GM18499 (cell line): ENCODE data around the gene BABAM1.

ENCODE experiments used
- ATAC-seq: cut with Tn5 transposase; IDR thresholded peaks from one replicate; pipeline ENCODE4 v1.9.1; 2021; ENCODE audit warnings: moderate number of reproducible peaks; ENCODE audit not compliant: insufficient read depth, unreplicated experiment

BABAM1 gene

GRCh38 chr19:17243211-17243829, 23.9 kb upstream of the BABAM1 start:
- no peak for ATAC-seq

GRCh38 chr19:17243830-17244617, 23.2 kb upstream of the BABAM1 start:
- no peak for ATAC-seq

DNA sequence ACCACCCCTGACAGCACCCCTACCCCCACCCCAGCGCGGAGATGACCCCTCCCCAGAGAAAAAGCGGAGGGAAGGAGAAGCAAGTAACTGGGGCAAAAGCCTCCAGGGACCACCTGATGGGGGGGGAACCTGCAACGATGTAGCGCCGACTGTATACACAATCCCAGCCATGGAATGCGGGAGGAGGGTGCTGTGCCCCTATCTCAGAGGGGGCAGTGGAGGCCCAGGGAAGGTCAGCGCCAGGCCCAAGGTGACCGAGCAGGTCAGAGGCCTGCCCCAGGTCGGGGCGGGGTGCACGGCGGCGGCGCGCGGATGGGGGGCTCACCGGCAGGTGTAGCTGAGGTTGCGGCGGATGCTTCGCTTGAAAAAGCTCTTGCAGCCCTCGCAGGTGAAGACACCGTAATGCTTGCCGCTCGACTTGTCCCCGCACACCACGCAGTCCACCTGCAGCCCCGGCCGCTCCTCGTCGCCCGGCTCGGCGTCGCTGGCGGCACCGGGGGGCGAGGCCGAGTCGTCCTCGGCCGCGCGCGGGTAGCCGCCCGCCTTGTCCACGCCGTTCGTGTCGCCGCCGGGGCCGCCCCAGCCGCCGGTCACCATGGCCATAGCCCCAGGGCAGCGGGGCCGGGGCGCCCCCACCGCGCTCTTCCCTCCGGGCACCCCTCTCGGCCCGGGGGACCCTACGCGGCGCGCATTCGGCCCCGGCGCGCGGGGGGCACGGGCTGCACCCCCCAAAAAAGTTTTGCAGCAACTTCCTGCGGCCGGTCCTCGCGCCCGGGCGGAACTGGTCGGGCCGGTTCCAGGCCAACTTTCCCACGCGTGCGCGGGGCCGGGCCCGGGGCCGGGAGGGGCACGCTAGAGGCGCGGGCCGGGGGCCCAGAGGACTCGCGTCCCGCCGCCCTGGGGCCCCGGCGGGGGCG, 22.4 kb upstream of the BABAM1 start:
- ATAC-seq: no peak

GRCh38 chr19:17245535-17245984, 21.7 kb upstream of the BABAM1 start, which contains the start of gene NR2F6:
Gene NR2F6, minus strand, starts transcription at chr19:17245919. Its CDS starts 699 bp downstream, at chr19:17245220.
- ATAC-seq: no peak

DNA sequence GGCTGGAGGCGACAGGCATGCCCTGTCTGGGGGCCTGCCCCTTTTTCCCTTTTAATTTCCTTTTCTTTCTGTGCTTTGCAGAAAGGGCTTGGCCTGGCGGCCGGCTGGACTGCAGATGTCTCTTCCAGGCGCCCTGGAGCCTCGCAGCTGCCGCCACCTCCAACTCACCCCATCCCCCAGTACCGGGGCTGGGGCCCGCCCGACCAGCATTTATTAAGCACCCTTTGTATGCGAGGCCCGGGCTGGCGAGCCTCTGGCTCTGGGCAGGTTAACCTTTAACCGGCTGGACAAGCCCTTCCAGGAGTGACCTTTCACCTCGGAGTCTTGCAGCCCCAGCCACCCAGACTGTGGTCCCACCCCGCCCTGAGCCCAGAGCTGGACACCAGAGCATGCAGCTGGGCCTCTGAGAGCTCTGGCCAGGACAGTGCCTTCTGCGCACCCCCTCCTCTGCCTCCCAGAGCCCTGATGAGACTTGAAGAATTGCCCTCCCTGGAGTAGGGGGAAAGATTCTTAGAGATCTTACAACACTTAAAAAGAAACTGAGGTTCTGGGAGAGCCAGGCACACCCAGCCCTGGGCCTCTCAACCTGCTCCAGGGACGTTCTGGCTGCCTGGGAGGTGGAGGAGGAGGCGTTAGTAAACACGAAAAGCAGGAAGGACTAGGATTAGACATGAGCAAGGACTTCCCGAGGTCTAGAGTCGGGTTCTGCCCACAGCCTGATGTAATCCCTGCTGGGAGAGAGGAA, 20.4 kb upstream of the BABAM1 start:
- ATAC-seq: no peak

- ATAC-seq: no peak
Observed at GRCh38 chr19:17248011-17248776, 19.0 kb upstream of the BABAM1 start.

- no peak for ATAC-seq
Observed at GRCh38 chr19:17249887-17250548, 17.2 kb upstream of the BABAM1 start.

DNA sequence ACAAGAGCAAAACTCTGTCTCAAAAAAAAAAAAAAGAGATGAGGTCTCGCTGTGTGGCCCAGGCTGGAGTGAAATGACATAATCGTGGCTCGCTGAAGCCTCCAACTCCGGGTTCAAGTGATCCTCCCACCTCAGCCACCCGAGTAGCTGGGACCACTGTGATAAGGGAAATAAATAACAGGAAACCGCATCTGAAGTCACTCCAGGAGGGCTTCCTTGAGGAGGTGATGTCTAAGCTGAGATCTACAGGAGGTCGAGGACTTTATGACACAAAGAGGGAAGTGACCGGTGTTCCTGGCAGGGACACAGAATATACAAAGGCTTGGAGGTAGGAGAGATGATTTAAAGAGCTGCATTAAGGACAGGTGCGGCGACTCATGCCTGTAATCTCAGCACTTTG, 12.6 kb upstream of the BABAM1 start:
- ATAC-seq: no peak

DNA sequence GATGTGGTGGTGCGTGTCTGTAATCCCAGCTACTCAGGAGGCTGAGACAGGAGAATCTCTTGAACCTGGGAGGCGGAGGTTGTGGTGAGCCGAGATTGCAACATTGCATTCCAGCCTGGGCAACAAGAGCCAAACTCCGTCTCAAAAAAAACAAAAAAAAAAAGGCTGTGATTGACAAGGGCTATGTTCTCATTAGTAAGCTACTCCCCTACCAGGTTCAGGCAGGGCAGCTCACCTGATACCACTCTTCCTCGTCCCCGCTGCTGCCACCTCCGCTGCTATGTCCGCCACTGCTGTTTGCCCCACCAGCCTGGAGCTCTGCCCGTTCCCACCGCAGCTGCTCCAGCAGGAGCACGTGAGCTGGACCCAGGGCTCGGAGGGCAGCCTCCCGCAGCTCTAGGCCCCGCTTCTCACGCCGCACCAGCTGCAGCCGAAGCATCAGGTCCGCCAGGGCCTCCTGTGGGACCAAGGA, 12.1 kb upstream of the BABAM1 start:
- ATAC-seq: no peak

DNA sequence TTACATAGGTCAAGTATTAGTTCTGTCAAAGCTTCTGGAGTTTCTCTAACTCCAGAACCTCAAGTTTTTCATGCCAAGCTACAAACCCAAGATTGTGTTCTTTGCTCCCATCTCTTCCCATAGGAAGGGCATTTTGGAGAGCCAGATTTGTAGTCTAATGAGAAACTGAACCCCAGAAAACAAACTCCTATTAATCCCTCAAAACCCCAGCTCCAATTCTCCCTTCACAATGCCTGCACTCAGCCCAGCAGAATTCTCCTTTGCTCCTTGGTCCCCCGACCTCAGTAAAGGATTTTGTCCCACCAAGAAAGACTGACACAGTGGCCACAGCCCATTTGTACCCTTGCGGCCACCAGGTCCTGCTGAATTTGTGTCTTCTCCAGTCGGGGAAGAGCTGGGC, 11.1 kb upstream of the BABAM1 start:
- ATAC-seq: no peak

DNA sequence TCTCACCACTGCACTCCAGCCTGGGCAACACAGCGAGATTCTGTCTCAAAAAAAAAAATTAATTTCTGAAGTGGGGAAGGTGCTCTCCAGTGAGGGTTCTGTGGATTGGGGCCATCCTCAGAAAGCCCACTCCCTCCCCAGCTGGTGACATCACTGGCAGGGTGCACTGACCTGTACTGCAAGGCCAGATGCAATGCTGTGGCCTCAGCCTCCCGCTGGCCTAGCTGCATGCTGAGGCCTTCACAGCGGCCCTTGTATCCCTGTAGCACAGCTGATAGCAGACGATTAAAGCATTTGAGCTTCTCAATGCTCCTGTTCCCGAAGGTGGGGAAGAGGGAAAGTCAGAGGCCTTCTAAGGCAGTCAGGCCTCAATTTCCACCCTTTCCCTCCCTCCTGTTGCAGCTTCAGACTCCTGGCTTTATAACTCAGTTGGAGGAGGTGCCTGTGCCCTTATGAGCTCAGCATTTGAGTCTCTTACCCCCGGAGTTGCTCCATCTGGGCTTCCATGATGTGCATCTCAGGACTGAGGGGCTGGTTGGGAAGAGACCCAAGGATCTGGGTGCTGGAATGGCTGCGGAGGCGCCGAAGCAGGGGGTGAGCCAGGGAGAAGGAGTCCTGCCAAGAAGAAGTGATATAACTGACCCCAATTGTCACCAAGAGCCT, 8.0 kb upstream of the BABAM1 start:
- no peak for ATAC-seq

DNA sequence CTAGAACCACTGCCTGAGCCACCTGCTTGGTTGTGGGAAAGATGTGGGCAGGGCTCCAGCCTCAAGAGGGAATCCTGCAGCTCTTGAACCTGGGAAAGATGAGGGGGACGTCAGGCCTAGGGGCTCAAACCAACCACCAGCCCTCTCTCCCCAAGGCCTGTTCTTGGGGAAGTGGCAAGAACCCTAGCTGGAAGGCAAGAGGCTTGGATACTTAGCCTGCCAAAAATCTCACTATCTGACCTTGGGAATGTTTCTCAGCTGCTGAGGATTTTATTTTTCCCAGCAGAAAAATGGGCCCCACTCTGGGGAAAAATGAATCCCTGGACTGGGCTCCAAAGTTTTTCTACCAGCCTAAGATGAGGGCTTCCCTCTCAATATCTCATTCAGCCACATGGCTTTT, 7.3 kb upstream of the BABAM1 start:
- no peak for ATAC-seq

DNA sequence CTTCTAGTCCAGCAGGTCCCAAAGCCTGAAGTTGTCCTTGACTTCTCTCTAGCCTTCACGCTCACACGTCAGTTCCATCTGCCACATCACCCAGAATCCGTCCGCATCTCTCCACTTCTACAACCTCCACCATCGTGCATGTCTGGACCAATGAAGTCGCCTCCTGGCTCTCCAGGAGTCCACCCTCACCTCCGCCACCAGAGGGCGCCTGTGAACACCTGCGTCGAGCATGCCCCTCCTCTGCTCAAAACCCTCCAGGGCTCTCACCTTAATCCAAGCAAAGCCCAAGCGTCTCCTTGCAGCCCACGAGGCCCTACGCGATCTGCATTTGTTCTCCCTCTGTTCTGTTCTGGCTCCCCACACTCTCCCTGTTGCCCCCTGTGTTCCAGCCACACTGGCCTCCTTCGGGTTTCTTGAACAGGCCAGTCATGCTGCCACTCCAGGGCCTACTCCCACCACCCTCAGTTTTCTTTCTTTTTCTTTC, 6.4 kb upstream of the BABAM1 start:
- ATAC-seq: peak; percentile 52

DNA sequence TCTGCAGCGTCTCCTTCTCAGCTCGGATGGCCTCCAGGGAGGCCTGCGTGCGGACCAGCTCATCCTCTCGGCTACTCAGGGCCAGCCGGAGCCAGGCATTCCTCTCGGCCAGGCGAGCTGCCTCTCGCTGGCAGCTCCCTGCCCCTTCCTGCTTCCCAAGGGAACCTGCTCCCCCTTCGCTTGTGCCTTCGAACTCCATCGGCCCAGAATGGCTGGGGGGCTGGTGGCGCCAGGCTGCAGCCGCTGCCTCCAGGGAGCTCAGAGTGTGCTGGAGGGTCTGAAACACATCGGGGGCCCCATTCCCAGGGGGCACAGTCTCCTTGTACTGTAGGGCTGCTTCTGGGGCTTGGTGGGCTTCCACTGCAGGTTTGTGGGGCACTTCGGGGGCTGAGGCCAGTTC, 4.7 kb upstream of the BABAM1 start:
- ATAC-seq: no peak

DNA sequence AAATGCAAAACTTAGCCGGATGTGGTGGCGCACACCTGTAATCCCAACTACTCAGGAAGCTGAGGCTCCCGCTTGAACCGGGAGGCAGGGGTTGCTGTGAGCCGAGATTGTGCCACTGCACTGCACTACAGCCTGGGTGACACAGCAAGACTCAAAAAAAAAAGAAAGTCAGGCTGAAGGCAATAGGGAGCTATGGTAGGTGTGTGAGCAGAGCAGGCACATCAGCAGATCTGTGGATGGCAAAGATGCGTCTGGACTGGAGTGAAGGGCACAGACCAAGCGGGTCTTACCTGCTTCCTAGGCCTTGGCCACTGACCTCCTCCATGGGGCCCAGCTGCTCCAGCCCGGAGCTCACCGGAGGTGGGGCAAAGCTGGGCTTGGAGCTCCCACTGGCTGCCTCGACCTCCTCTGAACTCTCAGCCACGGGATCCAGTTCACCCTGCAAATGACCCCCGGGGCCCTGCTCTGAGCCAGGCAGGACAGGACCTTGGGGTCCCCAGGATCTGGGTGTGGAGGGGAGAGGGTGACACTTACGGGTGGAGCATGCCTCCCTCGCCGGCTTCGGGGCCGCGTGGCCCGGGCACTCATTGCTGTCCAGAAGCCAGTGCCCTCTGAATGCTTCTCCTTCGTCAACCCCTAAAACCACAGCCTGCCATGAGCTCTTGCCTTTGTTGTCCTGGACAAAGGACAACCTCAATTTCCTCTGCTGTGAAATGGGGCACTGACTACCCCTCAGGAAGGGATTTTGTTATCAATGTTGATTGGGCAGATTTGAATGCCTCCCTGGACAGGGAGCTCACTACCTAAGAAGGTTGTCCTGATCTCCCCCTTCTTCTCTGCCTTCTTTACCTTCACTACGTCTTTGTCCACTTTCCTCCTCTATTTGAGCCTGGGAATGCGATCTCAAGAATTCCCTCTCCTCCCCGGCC, 3.3 kb upstream of the BABAM1 start:
- no peak for ATAC-seq

GRCh38 chr19:17264641-17264979, 2.6 kb upstream of the BABAM1 start, which contains the start of gene USHBP1:
Gene USHBP1, minus strand, starts transcription at chr19:17264745. Its CDS starts 446 bp downstream, at chr19:17264299.
- no peak for ATAC-seq

- no peak for ATAC-seq
Observed at GRCh38 chr19:17266026-17266425, 1.2 kb upstream of the BABAM1 start.
